Uterus (tissue), 2 donors: Measurements from ENCODE around the gene RUNX1.

Source experiments
- POLR2A ChIP-seq, 2 donors: fragments of 450-650 bp; IDR thresholded peaks; one replicate each; pipeline ENCODE4 v1.6.1; 2016; ENCODE audit warnings: antibody characterized with exemption in 2 of 2, mild to moderate bottlenecking in 1 of 2, moderate library complexity in 1 of 2
- TF ChIP-seq, protein P1 (sequence below), 4 experiments: fragments of 200-600 bp in 2 of 4; fragments of 450-650 bp in 2 of 4; sonication (generic) in 2 of 4; IDR thresholded peaks; one replicate each; pipeline ENCODE4 v1.5.1; 2016 to 2019; ENCODE audit warnings: antibody characterized with exemption in 4 of 4, mild to moderate bottlenecking in 2 of 4, moderate library complexity in 1 of 4

GRCh38 chr21:34928637-34929036 is 120.5 kb downstream of the RUNX1 start:
- TF ChIP-seq, protein P1, sequence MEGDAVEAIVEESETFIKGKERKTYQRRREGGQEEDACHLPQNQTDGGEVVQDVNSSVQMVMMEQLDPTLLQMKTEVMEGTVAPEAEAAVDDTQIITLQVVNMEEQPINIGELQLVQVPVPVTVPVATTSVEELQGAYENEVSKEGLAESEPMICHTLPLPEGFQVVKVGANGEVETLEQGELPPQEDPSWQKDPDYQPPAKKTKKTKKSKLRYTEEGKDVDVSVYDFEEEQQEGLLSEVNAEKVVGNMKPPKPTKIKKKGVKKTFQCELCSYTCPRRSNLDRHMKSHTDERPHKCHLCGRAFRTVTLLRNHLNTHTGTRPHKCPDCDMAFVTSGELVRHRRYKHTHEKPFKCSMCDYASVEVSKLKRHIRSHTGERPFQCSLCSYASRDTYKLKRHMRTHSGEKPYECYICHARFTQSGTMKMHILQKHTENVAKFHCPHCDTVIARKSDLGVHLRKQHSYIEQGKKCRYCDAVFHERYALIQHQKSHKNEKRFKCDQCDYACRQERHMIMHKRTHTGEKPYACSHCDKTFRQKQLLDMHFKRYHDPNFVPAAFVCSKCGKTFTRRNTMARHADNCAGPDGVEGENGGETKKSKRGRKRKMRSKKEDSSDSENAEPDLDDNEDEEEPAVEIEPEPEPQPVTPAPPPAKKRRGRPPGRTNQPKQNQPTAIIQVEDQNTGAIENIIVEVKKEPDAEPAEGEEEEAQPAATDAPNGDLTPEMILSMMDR (IDR thresholded peaks at IDR 0.05): no peak
- TF ChIP-seq POLR2A (IDR thresholded peaks at IDR 0.05): no peak
